ENCODE measurements around the gene SLC12A5. TPM values are rescaled to one million over a fixed set of nuclear protein-coding genes. Genes with fewer than 3 reads are reported as not detected.

Gene SLC12A5
- polyA plus RNA-seq, 12 donors, result 0.67 to 3.3 (median 1.1) TPM; not detected in 2

- DNase-seq, result no peak
Observed at GRCh38 chr20:46108435-46108841, 79.4 kb downstream of the SLC12A5 start.

- no peak for DNase-seq
Observed at GRCh38 chr20:46108976-46109375, 80.0 kb downstream of the SLC12A5 start.

Other genes with a start within 250 kb of the SLC12A5 start
- 1 to 10 TPM in 3 of 12 donors, under 1 TPM in 6, not detected in 3; 0.18 to 1.8 (median 0.74) TPM for gene WFDC3, start 237.3 kb upstream of the SLC12A5 start, polyA plus RNA-seq (ENCODE audit: insufficient read length in 12 of 12)
- gene DNTTIP1, start 237.3 kb upstream of the SLC12A5 start, polyA plus RNA-seq (ENCODE audit: insufficient read length in 12 of 12), result 10 to 100 TPM in 11 of 12 donors, not detected in 1; 33.2 to 55.0 (median 45.1) TPM
- gene UBE2C, start 216.6 kb upstream of the SLC12A5 start, polyA plus RNA-seq (ENCODE audit: insufficient read length in 12 of 12), result 10 to 100 TPM in 11 of 12 donors, not detected in 1; 19.8 to 66.7 (median 30.8) TPM
- 1,000 to 10,000 TPM; 1,517 to 8,366 (median 5,425) TPM for gene TNNC2, start 201.9 kb upstream of the SLC12A5 start, polyA plus RNA-seq (ENCODE audit: insufficient read length in 12 of 12)
- gene SNX21, start 195.4 kb upstream of the SLC12A5 start, polyA plus RNA-seq (ENCODE audit: insufficient read length in 12 of 12), result 10 to 100 TPM in 11 of 12 donors, not detected in 1; 14.4 to 30.9 (median 22.4) TPM
- gene ACOT8, start 171.8 kb upstream of the SLC12A5 start, polyA plus RNA-seq (ENCODE audit: insufficient read length in 12 of 12), result 10 to 100 TPM in 11 of 12 donors, not detected in 1; 14.1 to 28.6 (median 22.1) TPM
- gene ZSWIM3, start 171.6 kb upstream of the SLC12A5 start, polyA plus RNA-seq (ENCODE audit: insufficient read length in 12 of 12), result 1 to 10 TPM in 10 of 12 donors, not detected in 2; 3.0 to 4.1 (median 3.5) TPM
- gene ZSWIM1, start 148.0 kb upstream of the SLC12A5 start, polyA plus RNA-seq (ENCODE audit: insufficient read length in 12 of 12), result 10 to 100 TPM in 6 of 12 donors, 1 to 10 TPM in 5, not detected in 1; 5.0 to 14.3 (median 10.2) TPM
- 10 to 100 TPM in 1 of 12 donors, 1 to 10 TPM in 10, not detected in 1; 2.9 to 17.1 (median 6.7) TPM for gene SPATA25, start 141.6 kb upstream of the SLC12A5 start, polyA plus RNA-seq (ENCODE audit: insufficient read length in 12 of 12)
- 10 to 100 TPM in 9 of 12 donors, 1 to 10 TPM in 2, not detected in 1; 8.2 to 20.2 (median 11.3) TPM for gene NEURL2, start 138.0 kb upstream of the SLC12A5 start, polyA plus RNA-seq (ENCODE audit: insufficient read length in 12 of 12)
- gene CTSA, start 137.9 kb upstream of the SLC12A5 start, polyA plus RNA-seq (ENCODE audit: insufficient read length in 12 of 12), result 100 to 1,000 TPM in 1 of 12 donors, 10 to 100 TPM in 10, not detected in 1; 54.5 to 110 (median 60.1) TPM
- gene PLTP, start 117.1 kb upstream of the SLC12A5 start, polyA plus RNA-seq (ENCODE audit: insufficient read length in 12 of 12), result 10 to 100 TPM in 11 of 12 donors, not detected in 1; 13.1 to 54.0 (median 21.1) TPM
- gene PCIF1, start 94.5 kb upstream of the SLC12A5 start, polyA plus RNA-seq (ENCODE audit: insufficient read length in 12 of 12), result 10 to 100 TPM in 11 of 12 donors, not detected in 1; 20.6 to 40.3 (median 22.7) TPM
- gene ZNF335, start 57.0 kb upstream of the SLC12A5 start, polyA plus RNA-seq (ENCODE audit: insufficient read length in 12 of 12), result 10 to 100 TPM in 5 of 12 donors, 1 to 10 TPM in 6, not detected in 1; 6.4 to 16.5 (median 9.4) TPM
- gene MMP9, start 20.3 kb upstream of the SLC12A5 start, polyA plus RNA-seq (ENCODE audit: insufficient read length in 12 of 12), result 10 to 100 TPM in 1 of 12 donors, 1 to 10 TPM in 3, under 1 TPM in 7, not detected in 1; 0.09 to 23.8 (median 0.29) TPM
- gene NCOA5, start 60.7 kb downstream of the SLC12A5 start, polyA plus RNA-seq (ENCODE audit: insufficient read length in 12 of 12), result 10 to 100 TPM in 11 of 12 donors, not detected in 1; 23.4 to 40.7 (median 34.5) TPM
- 10 to 100 TPM in 1 of 12 donors, 1 to 10 TPM in 9, not detected in 2; 4.3 to 13.5 (median 7.6) TPM for gene CD40, start 89.1 kb downstream of the SLC12A5 start, polyA plus RNA-seq (ENCODE audit: insufficient read length in 12 of 12)

Data from muscle of arm (tissue), 12 donors.